Measurements from ENCODE around the gene PROSER2.

Gene PROSER2

DNA sequence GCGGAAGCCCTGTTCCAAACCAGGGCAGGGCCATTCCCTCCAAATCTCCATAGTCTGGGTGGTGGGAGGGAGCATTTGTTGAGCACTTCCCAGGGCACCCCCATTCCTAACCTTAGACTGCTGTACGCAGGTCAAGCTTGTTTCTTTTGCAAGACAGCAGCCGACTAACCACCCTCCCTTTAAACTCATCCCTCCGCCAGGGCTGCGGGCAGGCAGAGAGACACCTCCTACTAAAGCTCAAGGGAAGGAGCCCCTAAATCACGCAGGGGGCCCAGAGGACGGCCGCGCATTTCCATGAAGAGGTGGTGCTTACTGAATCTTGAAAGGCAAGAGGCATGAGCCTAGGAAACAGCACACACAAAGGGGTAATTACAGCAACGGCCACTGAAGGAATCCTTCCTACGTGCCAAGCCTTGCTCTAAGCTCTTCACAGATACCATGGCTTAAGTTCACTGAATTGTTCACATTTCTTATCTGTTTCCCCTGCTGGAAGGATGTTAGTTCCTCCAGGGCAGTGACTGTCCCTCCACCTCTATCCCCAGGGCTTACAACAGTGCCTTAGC is 90.0 kb downstream of the PROSER2 start:
- no peak for DNase-seq

DNA sequence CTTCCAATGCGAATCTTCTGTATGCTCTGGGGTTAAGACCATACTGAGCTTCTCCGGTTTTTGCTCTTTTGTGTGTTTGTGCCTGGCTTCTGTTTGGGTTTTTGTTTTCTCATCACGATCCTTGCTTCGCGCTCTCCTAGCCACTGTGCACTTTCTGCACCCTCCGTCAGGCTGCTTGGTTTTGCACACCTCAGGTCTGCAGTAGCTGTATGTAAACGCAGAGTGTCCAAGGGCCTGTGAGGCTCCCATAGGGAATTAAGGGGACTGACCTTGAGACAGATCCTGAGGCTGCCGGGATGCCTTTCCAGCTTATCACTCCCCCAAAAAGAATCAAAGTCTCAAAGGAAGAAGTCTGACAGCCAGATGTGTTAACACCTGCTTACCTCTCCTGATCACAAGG is 95.2 kb downstream of the PROSER2 start:
- no peak for DNase-seq

DNA sequence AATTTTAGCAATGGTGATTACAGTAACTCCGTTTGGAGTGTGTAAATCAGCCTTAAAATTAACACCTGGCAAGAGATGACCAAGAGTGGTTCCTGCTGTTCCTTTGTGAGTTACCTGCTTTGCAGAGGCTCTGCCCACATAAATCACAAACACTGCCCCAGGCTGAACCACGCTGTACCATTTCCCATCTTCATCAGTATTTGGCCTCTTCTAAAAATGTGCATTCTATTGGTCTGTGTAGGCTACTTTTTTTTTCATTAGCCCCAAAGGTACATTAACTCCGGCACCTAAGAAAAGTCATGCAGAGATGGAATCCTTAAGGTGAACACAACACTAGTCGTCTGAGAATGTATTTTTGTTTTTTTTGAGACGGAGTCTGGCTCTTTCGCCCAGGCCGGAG is 96.1 kb downstream of the PROSER2 start:
- DNase-seq: no peak

Measured in activated T-cell treated with anti-CD3 and anti-CD28 coated beads, Interleukin-2, amount 50 U/mL, for 48 hours (primary cell).